OCI-LY7 (cell line): Measurements from ENCODE around the gene ZHX3. TPM values are rescaled to one million over a fixed set of nuclear protein-coding genes. Genes with fewer than 3 reads are reported as not detected.

Experiments used
- BruUV-seq: library from RNA; stranded (reverse); fragments of 400-500 nt; replicated peaks from 2 replicates; lab custom pipeline; 2021; lab: Mats Ljungman, UMichigan
- CTCF ChIA-PET: fragments of 300-600 bp; sonication (Branson Sonifier 250); formaldehyde crosslinking; loops from one replicate; lab custom pipeline; 2022; ENCODE audit warnings: antibody characterized with exemption; ENCODE audit not compliant: unreplicated experiment; lab: Charles Lee
- POLR2A ChIA-PET: fragments of 300-600 bp; sonication (Branson Sonifier 250); formaldehyde crosslinking; loops from one replicate; lab custom pipeline; 2022; ENCODE audit warnings: antibody characterized with exemption; lab: Charles Lee
- DNase-seq: peaks from one replicate; pipeline ENCODE4 v3.0.0-alpha.2; 2015; ENCODE audit warnings: low spot score
- H2AFZ ChIP-seq: fragments of 200-600 bp; sonication (generic), shearing (Covaris generic); 2 replicates; pipeline ENCODE4 v1.6.1; 2014; ENCODE audit warnings: mild to moderate bottlenecking, antibody characterized with exemption, low read length, moderate library complexity
- H3K27ac ChIP-seq: fragments of 200-600 bp; sonication (generic); 2 replicates; pipeline ENCODE4 v1.5.1; 2014; ENCODE audit warnings: mixed run types, low read depth, mild to moderate bottlenecking, moderate library complexity, low read length, inconsistent platforms; ENCODE audit not compliant: poor library complexity, severe bottlenecking
- H3K36me3 ChIP-seq: fragments of 200-600 bp; sonication (generic); 2 replicates; pipeline ENCODE4 v1.6.1; 2014; ENCODE audit warnings: mild to moderate bottlenecking, antibody characterized with exemption, low read length, moderate library complexity, mixed read lengths; ENCODE audit not compliant: insufficient read depth
- H3K4me1 ChIP-seq: fragments of 200-600 bp; sonication (generic); 2 replicates; pipeline ENCODE4 v1.5.1; 2014; ENCODE audit warnings: mild to moderate bottlenecking, low read length; ENCODE audit not compliant: insufficient read depth, poor library complexity, severe bottlenecking
- H3K4me2 ChIP-seq: fragments of 200-600 bp; sonication (generic); 2 replicates; pipeline ENCODE4 v1.6.1; 2014; ENCODE audit warnings: mild to moderate bottlenecking, low read length
- H3K4me3 ChIP-seq: fragments of 200-600 bp; sonication (generic); 2 replicates; pipeline ENCODE4 v1.5.1; 2014; ENCODE audit warnings: mild to moderate bottlenecking, low read depth, low read length; ENCODE audit not compliant: poor library complexity, severe bottlenecking
- H3K79me2 ChIP-seq: fragments of 200-600 bp; sonication (generic); 2 replicates; pipeline ENCODE4 v1.6.1; 2016; ENCODE audit warnings: low read depth, mild to moderate bottlenecking, low read length, moderate library complexity, mixed read lengths; ENCODE audit not compliant: insufficient read depth
- H3K9me2 ChIP-seq: fragments of 200-600 bp; sonication (generic); 2 replicates; pipeline ENCODE4 v1.6.1; 2016; ENCODE audit warnings: mild to moderate bottlenecking, low read length, mixed read lengths; ENCODE audit not compliant: insufficient read depth
- H3K9me3 ChIP-seq: fragments of 200-600 bp; sonication (generic); 2 replicates; pipeline ENCODE4 v1.6.1; 2014; ENCODE audit warnings: mild to moderate bottlenecking, mixed run types, low read length, mixed read lengths
- H4K20me1 ChIP-seq: fragments of 200-600 bp; sonication (generic); 2 replicates; pipeline ENCODE4 v1.6.1; 2014; ENCODE audit warnings: mild to moderate bottlenecking, antibody characterized with exemption, low read length, moderate library complexity, mixed read lengths; ENCODE audit not compliant: insufficient read depth
- EZH2phosphoT487 ChIP-seq: fragments of 200-600 bp; sonication (generic); IDR thresholded peaks from 2 replicates; pipeline ENCODE4 v1.6.1; 2018; ENCODE audit warnings: low read depth, borderline replicate concordance, mild to moderate bottlenecking, mixed run types, antibody characterized with exemption, low read length, moderate library complexity, mixed read lengths
- intact Hi-C: fragments of 100-400 bp; cut with micrococcal nuclease; formaldehyde crosslinking; loops from one replicate; pipeline ENCODE4 v1.10.0; 2022; ENCODE audit not compliant: unreplicated experiment
- total RNA-seq, 2 experiments: library from RNA; depleted of rRNA in 1 of 2; stranded (reverse); fragments of >200 nt in 1 of 2; shearing (Covaris generic) in 1 of 2; gene quantifications; 2 replicates each; pipeline ENCODE4 v1.2.3, GENCODE V29; 2014 to 2022
- TF ChIP-seq, protein P1 (sequence below): fragments of 200-600 bp; sonication (generic); conservative IDR thresholded peaks from 2 replicates; pipeline ENCODE4 v1.5.1; 2014; ENCODE audit warnings: mild to moderate bottlenecking, antibody characterized with exemption, low read length, moderate library complexity, mixed read lengths

Gene ZHX3
- total RNA-seq, 2 experiments from 2014 or later: 5.8 to 16.9 TPM

DNA sequence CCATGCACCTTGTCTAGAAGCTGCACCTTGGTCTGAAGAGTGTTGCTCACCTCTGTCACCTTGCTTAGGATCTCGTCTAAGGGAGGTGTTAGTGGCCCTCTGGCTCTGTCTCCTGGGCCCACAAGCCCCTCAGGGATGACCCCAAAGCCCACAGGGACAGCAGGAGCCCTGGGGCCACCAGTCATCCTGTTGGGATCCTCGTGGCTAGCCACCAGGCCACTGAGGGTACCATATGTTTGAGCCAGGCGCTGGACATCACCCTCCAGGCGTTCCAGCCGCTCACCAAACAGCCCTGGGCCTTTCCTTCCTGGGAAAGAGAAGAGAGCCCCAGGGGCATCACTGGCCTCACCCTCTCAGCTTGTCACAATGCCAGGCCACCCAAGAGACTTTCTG lies 45.2 kb upstream of the ZHX3 start:
- Histone ChIP-seq H3K36me3 (no peaks in the 10 kb centered on the region), H4K20me1 (no peaks in the 10 kb centered on the region), H3K4me1 (no peaks in the 10 kb centered on the region), H3K27ac (no peak overlapping the region), H3K9me3 (no peaks in the 10 kb centered on the region), H3K9me2 (no peaks in the 10 kb centered on the region), H3K4me3 (no peak overlapping the region), H2AFZ (no peak overlapping the region), H3K4me2 (no peak overlapping the region), H3K79me2 (no peaks in the 10 kb centered on the region)
- TF ChIP-seq, protein P1, sequence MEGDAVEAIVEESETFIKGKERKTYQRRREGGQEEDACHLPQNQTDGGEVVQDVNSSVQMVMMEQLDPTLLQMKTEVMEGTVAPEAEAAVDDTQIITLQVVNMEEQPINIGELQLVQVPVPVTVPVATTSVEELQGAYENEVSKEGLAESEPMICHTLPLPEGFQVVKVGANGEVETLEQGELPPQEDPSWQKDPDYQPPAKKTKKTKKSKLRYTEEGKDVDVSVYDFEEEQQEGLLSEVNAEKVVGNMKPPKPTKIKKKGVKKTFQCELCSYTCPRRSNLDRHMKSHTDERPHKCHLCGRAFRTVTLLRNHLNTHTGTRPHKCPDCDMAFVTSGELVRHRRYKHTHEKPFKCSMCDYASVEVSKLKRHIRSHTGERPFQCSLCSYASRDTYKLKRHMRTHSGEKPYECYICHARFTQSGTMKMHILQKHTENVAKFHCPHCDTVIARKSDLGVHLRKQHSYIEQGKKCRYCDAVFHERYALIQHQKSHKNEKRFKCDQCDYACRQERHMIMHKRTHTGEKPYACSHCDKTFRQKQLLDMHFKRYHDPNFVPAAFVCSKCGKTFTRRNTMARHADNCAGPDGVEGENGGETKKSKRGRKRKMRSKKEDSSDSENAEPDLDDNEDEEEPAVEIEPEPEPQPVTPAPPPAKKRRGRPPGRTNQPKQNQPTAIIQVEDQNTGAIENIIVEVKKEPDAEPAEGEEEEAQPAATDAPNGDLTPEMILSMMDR: no peak
- no peak for TF ChIP-seq EZH2phosphoT487
- intact Hi-C loops: no loop called here
- ChIA-PET POLR2A (interaction anchor here (0.7 kb wide), 1 partner anchor 228 kb away, joined by 4 read pairs; no protein-coding TSS in a partner anchor), CTCF (interaction anchor here (0.8 kb wide), 1 partner anchor 12 kb away, joined by 9 read pairs; no protein-coding TSS in a partner anchor)
- BruUV-seq: no TSS peak
- no peak for DNase-seq

DNA sequence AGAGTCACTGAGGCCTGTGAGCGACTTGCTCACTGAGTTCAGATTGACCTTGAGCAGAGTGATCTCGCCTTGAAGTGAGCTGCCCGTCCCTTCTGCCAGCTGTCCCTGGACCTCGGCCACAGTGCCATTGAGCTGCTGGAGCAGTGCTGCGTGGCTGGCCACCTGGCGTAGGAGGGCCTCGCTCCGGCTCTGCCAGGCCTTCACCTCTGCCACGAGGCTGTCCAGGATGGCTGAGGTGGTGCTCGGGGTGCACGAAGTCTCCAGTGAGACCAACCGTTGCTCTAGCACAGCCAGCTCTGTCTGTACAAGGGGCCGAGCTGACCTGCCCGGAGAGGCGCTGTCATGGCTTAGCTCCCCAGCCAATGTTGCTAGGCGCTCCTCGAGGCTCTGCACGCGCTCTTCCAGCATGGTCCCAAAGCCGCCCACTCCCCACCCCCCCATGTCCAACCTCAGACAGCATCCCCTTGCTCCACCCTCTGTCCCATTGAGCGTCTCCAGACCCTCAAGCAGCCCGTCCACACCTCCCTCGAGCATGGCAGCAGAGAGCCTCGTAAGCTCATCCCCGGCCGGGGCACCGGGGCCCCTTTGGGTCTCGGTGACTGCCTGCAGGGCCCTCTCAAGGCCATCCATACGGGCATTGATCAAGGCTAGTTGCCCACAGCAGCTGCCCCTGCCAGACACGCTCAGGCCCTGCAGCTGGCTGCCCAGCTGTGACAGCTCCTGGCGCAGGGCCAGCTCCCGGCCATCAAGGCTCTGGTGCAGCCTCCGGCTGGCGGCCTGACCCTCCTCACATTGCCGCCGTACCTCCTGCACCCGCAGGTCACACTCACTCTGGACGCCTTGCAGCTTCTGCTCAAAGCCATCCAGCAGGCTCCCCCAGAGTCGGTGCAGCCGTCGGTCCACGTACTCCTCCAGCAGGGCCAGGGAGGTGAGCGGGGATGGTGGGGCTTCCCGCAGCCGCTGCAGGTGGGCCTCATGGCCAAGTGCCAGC lies 44.5 kb upstream of the ZHX3 start:
- Histone ChIP-seq H3K79me2 (no peaks in the 10 kb centered on the region), H3K36me3 (no peaks in the 10 kb centered on the region), H4K20me1 (no peaks in the 10 kb centered on the region), H3K4me3 (no peak overlapping the region), H3K4me1 (no peaks in the 10 kb centered on the region), H3K4me2 (no peak overlapping the region), H3K9me2 (no peaks in the 10 kb centered on the region), H3K9me3 (no peaks in the 10 kb centered on the region), H2AFZ (no peak overlapping the region), H3K27ac (no peak overlapping the region)
- DNase-seq: no peak
- no TSS peak for BruUV-seq
- ChIA-PET POLR2A (interaction anchor here (0.7 kb wide), 1 partner anchor 227 kb away, joined by 4 read pairs; no protein-coding TSS in a partner anchor), CTCF (interaction anchor here (0.8 kb wide), 1 partner anchor 12 kb away, joined by 9 read pairs; no protein-coding TSS in a partner anchor)
- TF ChIP-seq, protein P1: no peak
- TF ChIP-seq EZH2phosphoT487: no peak
- intact Hi-C loops: no loop called here
